Coronary artery (tissue), 2 donors: Measurements from ENCODE around the gene GABRR1.

ENCODE experiments used
- DNase-seq: peaks from one replicate; pipeline ENCODE4 v3.0.0-alpha.2; 2017; ENCODE audit warnings: low spot score
- H3K27ac ChIP-seq, 2 donors: fragments of 200-600 bp; sonication (generic); one replicate each; pipeline ENCODE4 v1.5.1; 2016 to 2019
- H3K4me3 ChIP-seq: fragments of 200-600 bp; sonication (generic); 2 replicates; pipeline ENCODE4 v1.5.1; 2016; ENCODE audit warnings: mild to moderate bottlenecking, moderate library complexity
- TF ChIP-seq, protein P1 (sequence below): fragments of 200-600 bp; sonication (generic); IDR thresholded peaks from one replicate; pipeline ENCODE4 v1.5.1; 2019; ENCODE audit warnings: antibody characterized with exemption

Gene GABRR1

DNA sequence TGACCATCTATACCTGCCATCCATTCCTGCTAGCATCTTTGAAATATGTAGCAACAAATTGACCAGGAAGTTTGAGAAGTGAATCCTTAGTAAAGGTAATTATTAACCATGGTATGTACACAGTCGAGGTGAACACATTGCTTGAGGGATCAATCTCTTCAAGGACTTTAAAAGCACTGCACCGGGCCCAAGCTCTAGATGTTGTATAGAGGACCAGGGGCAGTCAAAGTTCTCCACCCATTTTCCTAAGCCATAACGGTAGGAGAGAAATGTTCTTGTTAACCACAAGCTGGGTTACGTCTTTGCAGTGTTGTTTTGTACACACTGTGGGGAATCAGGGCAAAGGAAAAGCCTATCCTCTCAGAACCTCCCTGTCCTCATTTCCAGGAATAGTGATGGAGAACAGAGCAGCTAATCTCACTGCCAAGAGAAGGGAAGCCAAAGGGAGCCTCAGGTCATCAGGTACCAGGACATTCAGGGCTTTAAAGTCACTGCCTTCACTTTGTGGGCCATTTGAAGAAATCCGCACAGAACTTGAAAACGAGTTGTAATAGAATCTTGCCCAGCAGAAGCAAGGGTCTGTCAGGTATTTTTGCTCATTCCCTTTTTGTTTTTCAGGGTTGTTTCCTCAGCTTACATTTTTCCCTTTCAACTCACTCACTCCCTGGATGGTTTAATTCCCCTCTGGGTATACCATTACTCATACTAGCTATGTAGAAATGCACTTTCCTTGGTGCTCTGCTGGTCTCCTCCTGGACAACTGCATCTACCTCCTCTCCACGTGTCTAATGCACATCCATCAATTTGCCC is 76.6 kb downstream of the GABRR1 start:
- TF ChIP-seq, protein P1, sequence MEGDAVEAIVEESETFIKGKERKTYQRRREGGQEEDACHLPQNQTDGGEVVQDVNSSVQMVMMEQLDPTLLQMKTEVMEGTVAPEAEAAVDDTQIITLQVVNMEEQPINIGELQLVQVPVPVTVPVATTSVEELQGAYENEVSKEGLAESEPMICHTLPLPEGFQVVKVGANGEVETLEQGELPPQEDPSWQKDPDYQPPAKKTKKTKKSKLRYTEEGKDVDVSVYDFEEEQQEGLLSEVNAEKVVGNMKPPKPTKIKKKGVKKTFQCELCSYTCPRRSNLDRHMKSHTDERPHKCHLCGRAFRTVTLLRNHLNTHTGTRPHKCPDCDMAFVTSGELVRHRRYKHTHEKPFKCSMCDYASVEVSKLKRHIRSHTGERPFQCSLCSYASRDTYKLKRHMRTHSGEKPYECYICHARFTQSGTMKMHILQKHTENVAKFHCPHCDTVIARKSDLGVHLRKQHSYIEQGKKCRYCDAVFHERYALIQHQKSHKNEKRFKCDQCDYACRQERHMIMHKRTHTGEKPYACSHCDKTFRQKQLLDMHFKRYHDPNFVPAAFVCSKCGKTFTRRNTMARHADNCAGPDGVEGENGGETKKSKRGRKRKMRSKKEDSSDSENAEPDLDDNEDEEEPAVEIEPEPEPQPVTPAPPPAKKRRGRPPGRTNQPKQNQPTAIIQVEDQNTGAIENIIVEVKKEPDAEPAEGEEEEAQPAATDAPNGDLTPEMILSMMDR, result no peak
- no peak for DNase-seq
- Histone ChIP-seq H3K4me3 (no peak overlapping the region), H3K27ac (no peak overlapping the region)

DNA sequence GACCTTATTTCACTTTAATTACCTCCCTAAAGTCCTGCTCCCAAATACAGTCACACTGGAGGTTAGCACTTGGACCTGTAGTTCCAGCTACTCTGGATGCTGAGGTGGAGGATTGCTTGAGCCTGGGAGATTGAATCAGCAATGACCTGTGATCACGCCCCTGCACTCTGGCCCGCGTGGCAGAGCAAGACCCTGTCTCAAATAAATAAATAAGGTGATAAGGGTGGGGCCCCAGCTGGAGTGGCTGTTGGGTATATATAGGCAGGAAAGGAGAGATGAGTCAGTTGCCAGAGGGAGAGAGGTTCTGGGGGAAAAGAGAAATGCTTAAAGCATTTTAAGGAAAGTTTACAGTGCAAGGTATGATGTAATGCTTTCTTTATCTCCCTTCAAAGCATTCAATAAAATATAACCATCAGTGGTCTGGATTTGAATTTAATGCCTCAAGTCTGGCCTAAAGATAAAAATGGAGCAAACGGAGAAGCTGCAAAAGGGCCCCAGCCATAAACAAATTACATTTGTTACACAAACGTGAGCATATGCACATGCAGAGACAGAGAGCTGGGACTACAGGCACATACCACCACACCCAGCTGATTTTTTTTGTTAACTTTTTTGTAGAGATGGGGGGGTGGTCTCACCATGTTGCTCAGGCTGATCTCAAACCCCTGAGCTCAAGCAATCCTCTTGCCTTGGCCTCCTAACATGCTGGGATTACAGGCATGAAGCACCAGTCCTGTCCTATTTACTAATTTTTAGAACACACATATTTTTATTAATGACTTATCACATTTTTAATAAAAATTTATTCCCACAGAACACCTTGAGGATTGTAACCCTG is 77.4 kb downstream of the GABRR1 start:
- no peak for DNase-seq
- TF ChIP-seq, protein P1, result no peak
- no peak overlapping the region for H3K4me3 ChIP-seq
- H3K27ac ChIP-seq, result no peak overlapping the region

DNA sequence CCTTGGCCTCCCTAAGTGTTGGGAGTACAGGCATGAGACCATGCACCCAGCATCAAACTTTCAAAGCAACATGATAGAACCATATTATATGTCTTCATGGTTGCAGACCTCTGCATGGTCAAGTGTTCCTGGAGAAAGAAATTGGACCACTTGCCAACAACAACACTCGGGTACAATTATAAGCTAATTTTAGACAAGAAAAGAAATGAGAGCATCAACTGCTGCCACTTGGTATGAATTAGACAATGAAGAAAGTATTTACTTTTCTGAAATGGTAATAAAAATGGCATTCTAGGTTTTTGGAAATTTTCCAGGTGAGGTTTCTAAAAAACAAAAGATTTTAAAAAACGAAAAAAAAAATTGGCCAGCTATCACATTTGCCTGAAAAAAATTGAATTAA is 79.0 kb downstream of the GABRR1 start:
- Histone ChIP-seq H3K27ac (no peak overlapping the region), H3K4me3 (no peak overlapping the region)
- TF ChIP-seq, protein P1, result no peak
- DNase-seq, result no peak

DNA sequence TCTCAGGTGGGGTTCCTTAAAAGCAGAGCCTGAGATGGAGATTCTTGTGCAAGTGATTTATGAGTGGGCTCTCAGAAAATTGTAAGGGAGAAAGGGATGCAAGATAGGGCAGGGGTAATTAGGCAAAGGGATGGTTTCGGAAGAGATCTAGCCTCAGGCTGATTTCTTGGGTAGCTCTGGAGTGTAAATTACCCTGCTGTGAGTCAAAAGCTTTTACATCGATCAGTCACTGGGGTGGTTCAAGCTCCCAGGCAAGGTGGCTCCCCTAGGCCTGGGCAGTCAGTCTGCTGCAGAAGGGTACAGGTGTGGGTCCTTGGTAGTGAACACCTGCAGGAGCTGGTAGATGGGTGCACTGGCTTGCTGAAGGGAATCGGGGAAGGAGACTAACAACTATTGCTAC is 82.4 kb downstream of the GABRR1 start:
- Histone ChIP-seq H3K4me3 (no peak overlapping the region), H3K27ac (no peak overlapping the region)
- no peak for DNase-seq
- TF ChIP-seq, protein P1, result no peak

DNA sequence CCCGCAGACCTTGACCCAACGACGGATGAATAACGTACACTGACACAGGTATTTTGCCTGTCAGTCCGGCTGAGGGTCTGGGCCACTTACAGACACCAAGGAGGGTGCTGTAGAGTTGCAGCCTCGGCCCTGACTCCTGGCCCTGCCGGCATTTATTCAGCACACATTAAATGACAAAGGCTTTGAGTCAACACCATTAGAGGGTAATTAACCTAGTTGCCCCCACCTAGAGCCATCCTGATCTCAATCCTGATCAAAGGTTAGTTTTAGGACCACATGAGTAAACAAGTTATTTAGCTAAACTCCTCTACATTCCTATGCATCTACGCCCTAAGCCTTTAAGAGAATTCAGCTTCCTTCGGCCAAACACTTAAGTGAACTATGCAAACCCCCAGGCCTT is 83.2 kb downstream of the GABRR1 start:
- H3K27ac ChIP-seq, result no peak overlapping the region
- TF ChIP-seq, protein P1, result no peak
- H3K4me3 ChIP-seq, result no peak overlapping the region
- no peak for DNase-seq

DNA sequence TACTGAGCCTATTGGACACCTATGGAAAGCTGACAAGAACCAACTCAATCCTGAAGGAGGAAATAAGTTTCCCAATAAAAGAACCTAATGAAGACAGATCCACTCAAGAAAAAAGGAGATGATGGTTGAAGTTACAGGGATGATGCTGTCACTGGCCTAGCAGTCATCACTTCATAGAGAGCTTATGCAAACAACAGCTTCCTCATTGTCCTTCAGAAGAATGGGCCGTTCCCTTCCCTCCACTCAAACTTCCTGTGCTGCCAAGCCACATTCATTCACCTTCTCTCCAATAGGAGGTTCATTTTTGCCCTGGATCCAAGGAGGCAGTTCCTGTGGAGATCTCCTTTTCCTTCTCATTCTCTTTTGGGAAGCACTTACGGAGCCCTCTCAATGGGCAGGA is 85.1 kb downstream of the GABRR1 start:
- DNase-seq, result no peak
- TF ChIP-seq, protein P1, result no peak
- Histone ChIP-seq H3K27ac (no peak overlapping the region), H3K4me3 (no peak overlapping the region)
